Osteocyte (in vitro differentiated cells): ENCODE measurements around the gene CSNK2A3. TPM values are rescaled to one million over a fixed set of nuclear protein-coding genes. Genes with fewer than 3 reads are reported as not detected.
A peak's percentile ranks its signal among the peaks of the same experiment; 100 is the strongest.
"Not testable (repeated sequence)": the region's sequence is repeated elsewhere in the genome, so short reads cannot be mapped to it uniquely, and the experiment has no call there.

Experiments
- DNase-seq: peaks from one replicate; pipeline ENCODE4 v3.0.0; 2021; ENCODE audit warnings: mixed read lengths; ENCODE audit not compliant: unreplicated experiment; ENCODE audit errors: extremely low spot score
- H3K27ac Mint-ChIP-seq: one replicate; pipeline ENCODE4 v1.8.0; 2021; ENCODE audit warnings: mild to moderate bottlenecking, mixed read lengths; ENCODE audit not compliant: unreplicated experiment
- H3K27me3 Mint-ChIP-seq: one replicate; pipeline ENCODE4 v1.8.0; 2021; ENCODE audit warnings: mixed read lengths; ENCODE audit not compliant: unreplicated experiment
- H3K36me3 Mint-ChIP-seq: one replicate; pipeline ENCODE4 v1.8.0; 2021; ENCODE audit warnings: mixed read lengths; ENCODE audit not compliant: unreplicated experiment
- H3K4me1 Mint-ChIP-seq: one replicate; pipeline ENCODE4 v1.8.0; 2021; ENCODE audit warnings: mixed read lengths; ENCODE audit not compliant: unreplicated experiment
- H3K4me3 Mint-ChIP-seq: one replicate; pipeline ENCODE4 v1.8.0; 2021; ENCODE audit warnings: mild to moderate bottlenecking, moderate library complexity, mixed read lengths; ENCODE audit not compliant: unreplicated experiment
- H3K9me3 Mint-ChIP-seq: one replicate; pipeline ENCODE4 v1.8.0; 2021; ENCODE audit warnings: mixed read lengths; ENCODE audit not compliant: unreplicated experiment
- total RNA-seq: library from RNA; stranded (reverse); gene quantifications from 2 replicates; pipeline ENCODE4 v1.2.1, GENCODE V29; 2021
- TF ChIP-seq, protein P1 (sequence below): fragments of 200-600 bp; sonication (generic); IDR thresholded peaks from 2 replicates; pipeline ENCODE4 v1.5.0; 2021; ENCODE audit warnings: antibody characterized with exemption, mild to moderate bottlenecking, moderate library complexity

The CSNK2A3 gene
- total RNA-seq, 1 donor from 2014 or later = 2.1 TPM

DNA sequence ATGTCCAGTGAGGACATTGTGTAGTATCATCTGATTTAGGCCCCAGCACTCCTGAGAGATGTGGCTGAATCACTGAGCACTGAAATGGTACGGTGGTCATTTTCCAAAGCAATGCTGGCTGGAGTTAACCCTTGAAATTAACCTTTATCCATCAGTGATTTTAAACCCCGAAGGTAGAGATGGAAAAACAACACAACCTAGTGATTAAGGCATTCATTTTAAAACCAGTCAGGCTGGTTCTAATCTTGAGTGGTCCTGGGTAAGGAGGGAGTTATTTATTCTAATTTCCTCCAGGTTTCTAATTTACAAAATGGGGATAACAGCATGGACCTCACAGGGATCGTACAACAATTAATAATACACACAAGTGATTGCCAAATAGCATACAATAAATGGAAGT lies 6.6 kb upstream of the CSNK2A3 start:
- Mint-ChIP-seq H3K4me3 (no peak overlapping the region), H3K4me1 (no peaks in the 10 kb centered on the region), H3K27ac (no peak overlapping the region), H3K36me3 (peaks cover 31% of the 10 kb centered on the region), H3K27me3 (peaks cover 13% of the 10 kb centered on the region), H3K9me3 (no peaks in the 10 kb centered on the region)
- TF ChIP-seq, protein P1, sequence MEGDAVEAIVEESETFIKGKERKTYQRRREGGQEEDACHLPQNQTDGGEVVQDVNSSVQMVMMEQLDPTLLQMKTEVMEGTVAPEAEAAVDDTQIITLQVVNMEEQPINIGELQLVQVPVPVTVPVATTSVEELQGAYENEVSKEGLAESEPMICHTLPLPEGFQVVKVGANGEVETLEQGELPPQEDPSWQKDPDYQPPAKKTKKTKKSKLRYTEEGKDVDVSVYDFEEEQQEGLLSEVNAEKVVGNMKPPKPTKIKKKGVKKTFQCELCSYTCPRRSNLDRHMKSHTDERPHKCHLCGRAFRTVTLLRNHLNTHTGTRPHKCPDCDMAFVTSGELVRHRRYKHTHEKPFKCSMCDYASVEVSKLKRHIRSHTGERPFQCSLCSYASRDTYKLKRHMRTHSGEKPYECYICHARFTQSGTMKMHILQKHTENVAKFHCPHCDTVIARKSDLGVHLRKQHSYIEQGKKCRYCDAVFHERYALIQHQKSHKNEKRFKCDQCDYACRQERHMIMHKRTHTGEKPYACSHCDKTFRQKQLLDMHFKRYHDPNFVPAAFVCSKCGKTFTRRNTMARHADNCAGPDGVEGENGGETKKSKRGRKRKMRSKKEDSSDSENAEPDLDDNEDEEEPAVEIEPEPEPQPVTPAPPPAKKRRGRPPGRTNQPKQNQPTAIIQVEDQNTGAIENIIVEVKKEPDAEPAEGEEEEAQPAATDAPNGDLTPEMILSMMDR = no peak
- DNase-seq = no peak

- Mint-ChIP-seq H3K4me1 (peaks cover 13% of the 10 kb centered on the region), H3K27ac (no peak overlapping the region), H3K27me3 (peaks cover 11% of the 10 kb centered on the region), H3K4me3 (no peak overlapping the region), H3K36me3 (peaks cover 30% of the 10 kb centered on the region), H3K9me3 (no peaks in the 10 kb centered on the region)
- TF ChIP-seq, protein P1 = no peak
- DNase-seq = peak; percentile 57
Measured at GRCh38 chr11:11356842-11357241, 3.8 kb upstream of the CSNK2A3 start.

DNA sequence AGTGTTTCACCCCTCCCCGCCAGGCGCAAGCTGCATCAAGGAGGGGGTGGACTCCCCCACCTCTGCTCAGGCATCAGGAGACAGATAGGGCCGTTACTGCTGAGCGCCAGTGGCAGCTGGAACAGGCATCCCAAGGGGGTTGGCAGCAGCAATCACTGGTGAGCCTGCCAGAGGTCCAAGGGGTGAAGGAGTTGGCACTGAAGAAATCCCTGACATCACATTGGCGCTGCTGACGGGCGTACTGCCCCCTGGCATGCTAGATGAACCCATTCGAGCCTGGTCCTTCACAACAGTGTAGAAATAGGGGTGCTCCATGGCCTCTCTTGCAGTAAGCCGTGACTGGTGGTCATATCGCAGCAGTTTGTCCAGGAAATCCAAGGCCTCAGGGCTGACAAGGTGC lies 1.2 kb downstream of the CSNK2A3 start:
- H3K27ac Mint-ChIP-seq, H3K4me3 Mint-ChIP-seq, H3K9me3 Mint-ChIP-seq, H3K27me3 Mint-ChIP-seq: not testable (repeated sequence)
- Mint-ChIP-seq H3K4me1 (peaks cover 53% of the 10 kb centered on the region), H3K36me3 (peaks cover 10% of the 10 kb centered on the region)
- peak; percentile 38 for DNase-seq

GRCh38 chr11:11351042-11351586 lies 1.9 kb downstream of the CSNK2A3 start:
- no peaks in the 10 kb centered on the region for H3K9me3 Mint-ChIP-seq
- peak overlapping the region; percentile 58 for H3K27ac Mint-ChIP-seq
- peaks cover 9% of the 10 kb centered on the region for H3K36me3 Mint-ChIP-seq
- H3K4me1 Mint-ChIP-seq = peaks cover 53% of the 10 kb centered on the region
- H3K27me3 Mint-ChIP-seq = peaks cover 6% of the 10 kb centered on the region
- peak; percentile 62 for DNase-seq
- no peak overlapping the region for H3K4me3 Mint-ChIP-seq
- TF ChIP-seq, protein P1 = no peak

DNA sequence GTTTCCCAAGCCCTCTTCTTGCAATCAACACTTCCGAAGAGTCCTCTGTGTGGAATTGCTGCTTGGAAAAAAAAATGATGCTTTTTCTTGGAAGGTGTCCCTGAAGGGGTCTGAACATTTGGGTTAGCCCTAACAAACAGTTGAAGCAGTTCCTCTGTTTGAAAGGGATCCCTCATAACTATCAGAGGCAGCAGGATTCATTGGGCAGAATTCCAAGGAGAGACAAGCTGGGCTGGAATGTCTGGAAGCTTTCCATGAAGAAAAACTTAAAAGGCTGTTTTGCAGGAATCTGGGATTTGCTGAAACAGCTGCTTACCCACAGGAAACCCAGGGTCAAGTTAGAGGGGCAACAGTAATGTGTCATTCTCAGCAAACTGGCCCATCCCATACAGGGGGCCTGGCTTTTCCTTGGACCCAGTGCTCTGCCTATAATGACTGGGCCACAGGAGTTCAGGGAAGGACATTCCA lies 3.1 kb downstream of the CSNK2A3 start:
- H3K4me1 Mint-ChIP-seq = peaks cover 53% of the 10 kb centered on the region
- DNase-seq = peak; percentile 84
- no peak overlapping the region for H3K4me3 Mint-ChIP-seq
- H3K9me3 Mint-ChIP-seq = no peaks in the 10 kb centered on the region
- peak overlapping the region; percentile 88 for H3K27ac Mint-ChIP-seq
- H3K27me3 Mint-ChIP-seq = peaks cover 4% of the 10 kb centered on the region
- H3K36me3 Mint-ChIP-seq = peaks cover 12% of the 10 kb centered on the region
- TF ChIP-seq, protein P1 = no peak
